Stimulated activated naive CD8-positive, alpha-beta T cell treated with anti-CD3 and anti-CD28 coated beads, Interleukin-15, amount 100 ng/mL, for 72 hours (primary cell): ENCODE data around the gene DCHS1.

Experiments
- ATAC-seq: fragments of 150-1000 bp; cut with Tn5 transposase; 2 replicates; pipeline ENCODE4 v1.10.0; 2021; ENCODE audit warnings: mild to moderate bottlenecking, moderate library complexity
- DNase-seq, 2 donors: peaks; one replicate each; pipeline ENCODE4 v3.0.0; 2021 to 2022
- H3K27ac Mint-ChIP-seq, 2 donors: one replicate each; pipeline ENCODE4 v1.8.0; 2022; ENCODE audit warnings: mild to moderate bottlenecking in 2 of 2, mixed read lengths in 2 of 2, moderate library complexity in 2 of 2
- H3K27me3 Mint-ChIP-seq: one replicate; pipeline ENCODE4 v1.8.0; 2022; ENCODE audit warnings: mixed read lengths
- H3K4me1 Mint-ChIP-seq: one replicate; pipeline ENCODE4 v1.8.0; 2022; ENCODE audit warnings: mild to moderate bottlenecking, mixed read lengths
- H3K4me3 Mint-ChIP-seq, 2 donors: one replicate each; pipeline ENCODE4 v1.8.0; 2022; ENCODE audit warnings: mild to moderate bottlenecking in 2 of 2, mixed read lengths in 2 of 2, moderate library complexity in 1 of 2
- H3K9me3 Mint-ChIP-seq, 2 donors: one replicate each; pipeline ENCODE4 v1.8.0; 2022; ENCODE audit warnings: mixed read lengths in 2 of 2

Gene DCHS1

DNA sequence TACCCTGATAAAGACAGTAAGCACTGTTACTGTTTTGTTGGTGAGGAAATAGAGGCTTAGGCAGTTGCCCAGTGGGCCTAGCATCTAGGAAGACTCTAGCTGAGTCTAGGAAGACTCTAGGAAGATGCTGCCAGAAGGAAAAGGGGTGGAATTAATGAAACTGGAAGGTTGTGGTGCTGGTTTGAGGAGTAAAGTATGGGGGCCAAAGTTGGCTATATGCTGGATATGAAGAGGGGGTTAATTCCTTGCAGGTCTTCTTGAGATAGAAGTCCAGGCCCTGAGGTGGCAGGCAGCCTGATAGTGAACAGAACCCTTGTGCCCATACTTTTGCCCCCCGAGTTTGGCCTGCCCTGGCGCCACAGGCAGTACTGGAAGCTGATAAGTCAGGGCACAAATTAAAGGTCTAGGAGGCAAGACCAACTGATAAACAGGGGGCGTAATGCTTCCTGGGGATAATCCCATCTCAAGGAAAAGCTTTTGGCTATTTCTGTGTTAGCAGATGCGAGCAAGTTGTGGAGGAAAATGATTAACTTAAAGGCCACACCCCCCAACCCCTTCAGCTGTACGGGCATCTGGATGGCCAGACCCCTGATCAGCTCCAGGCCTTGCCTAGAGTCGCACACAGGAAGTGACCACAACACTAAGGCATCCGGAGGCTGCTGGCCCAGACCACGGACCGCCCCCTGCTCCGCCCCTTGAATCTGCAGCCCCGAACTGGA lies 49.0 kb downstream of the DCHS1 start:
- DNase-seq, result peak; percentile 40 to 77
- peak overlapping the region; percentile 89 to 94 for H3K27ac Mint-ChIP-seq
- H3K9me3 Mint-ChIP-seq, result no peaks in the 10 kb centered on the region
- peak; percentile 45 for ATAC-seq
- H3K27me3 Mint-ChIP-seq, result no peaks in the 10 kb centered on the region
- H3K4me1 Mint-ChIP-seq, result peaks cover 40% of the 10 kb centered on the region
- no peak overlapping the region for H3K4me3 Mint-ChIP-seq

DNA sequence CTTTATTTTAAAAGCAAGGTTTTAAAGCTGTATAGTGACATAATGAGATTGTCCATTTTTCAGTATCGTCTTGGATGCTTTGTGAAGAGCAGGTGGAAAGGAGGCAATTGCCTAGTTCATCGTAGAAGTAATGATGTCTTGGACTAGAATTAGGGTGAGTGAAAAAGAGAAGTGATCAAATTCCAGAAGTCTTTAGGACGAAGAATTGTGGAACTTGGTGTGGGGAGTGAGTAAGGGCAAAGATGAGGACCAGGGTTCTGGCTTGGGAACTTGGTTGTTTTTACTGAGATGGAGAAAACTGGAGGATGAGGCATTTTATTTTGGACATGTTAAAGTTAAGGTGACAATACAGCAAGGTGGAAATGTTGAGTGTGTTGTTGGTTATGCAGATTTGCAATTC lies 50.8 kb downstream of the DCHS1 start:
- H3K27ac Mint-ChIP-seq, result no peak overlapping the region
- H3K9me3 Mint-ChIP-seq, result no peaks in the 10 kb centered on the region
- no peaks in the 10 kb centered on the region for H3K27me3 Mint-ChIP-seq
- ATAC-seq, result no peak
- peaks cover 24% of the 10 kb centered on the region for H3K4me1 Mint-ChIP-seq
- DNase-seq, result no peak
- H3K4me3 Mint-ChIP-seq, result no peak overlapping the region

DNA sequence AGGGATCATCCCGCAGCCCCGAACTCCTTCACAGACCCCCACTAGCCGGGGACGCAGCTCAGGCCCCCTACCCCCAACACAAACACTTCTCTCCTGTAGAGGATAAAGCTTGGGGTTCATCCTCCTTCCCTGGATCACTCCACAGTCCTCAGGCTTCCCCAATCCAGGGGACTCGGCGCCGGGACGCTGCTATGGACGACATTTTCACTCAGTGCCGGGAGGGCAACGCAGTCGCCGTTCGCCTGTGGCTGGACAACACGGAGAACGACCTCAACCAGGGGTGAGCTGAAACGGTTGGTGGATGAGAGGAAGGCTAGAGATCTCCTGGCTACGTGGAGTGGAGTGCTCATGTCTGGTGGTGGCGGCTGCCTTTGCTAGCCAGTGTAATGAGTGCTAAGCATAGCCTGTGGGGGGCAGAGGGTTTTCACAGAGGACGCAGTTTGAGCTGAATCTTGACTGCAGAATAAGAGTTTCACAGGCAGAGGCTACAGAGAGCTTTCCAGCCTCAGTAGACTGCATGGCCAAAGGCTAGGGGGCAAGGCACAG lies 51.5 kb downstream of the DCHS1 start:
- ATAC-seq (peak; percentile 76), DNase-seq (peak; percentile 54 to 69)
- H3K27ac Mint-ChIP-seq, result no peak overlapping the region
- H3K9me3 Mint-ChIP-seq, result no peaks in the 10 kb centered on the region
- peaks cover 23% of the 10 kb centered on the region for H3K4me1 Mint-ChIP-seq
- no peaks in the 10 kb centered on the region for H3K27me3 Mint-ChIP-seq
- no peak overlapping the region for H3K4me3 Mint-ChIP-seq

DNA sequence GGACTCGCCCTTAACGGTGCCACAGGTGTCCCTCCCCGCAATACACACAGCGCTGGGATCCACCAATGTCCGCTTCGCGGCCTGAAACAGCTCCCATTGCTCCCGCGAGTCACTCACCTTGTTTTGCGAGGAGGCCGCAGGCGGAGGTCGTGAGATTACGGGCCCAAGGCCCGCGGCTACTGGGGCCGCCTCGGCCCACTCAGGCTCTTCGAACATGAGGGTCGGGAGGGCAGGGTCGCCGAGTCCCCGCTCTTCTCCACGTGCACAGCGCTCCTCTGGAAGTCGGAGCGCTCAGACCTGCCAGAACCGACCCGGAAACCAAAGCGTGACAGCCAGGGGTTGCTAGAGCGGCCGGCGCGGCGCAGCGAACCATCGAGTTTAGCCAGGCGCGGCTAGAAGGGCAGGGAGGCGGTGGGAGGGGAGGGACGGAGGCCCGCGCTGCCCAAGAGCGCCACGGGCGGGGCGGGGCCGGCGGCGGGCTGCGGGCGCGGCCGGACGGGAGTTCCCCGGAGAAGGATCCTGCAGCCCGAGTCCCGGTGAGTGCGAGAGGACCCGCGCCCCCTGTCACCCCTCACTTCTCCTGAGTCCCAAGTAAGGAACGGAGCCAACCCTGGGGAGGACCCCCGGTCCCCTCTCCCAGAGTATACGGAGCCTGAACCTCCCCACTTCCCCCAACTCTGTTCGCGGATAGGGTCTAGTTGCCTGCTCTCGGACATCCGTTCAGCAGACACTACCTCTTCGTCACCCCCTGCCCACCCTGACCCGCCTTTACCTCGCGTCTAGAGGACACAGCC lies 52.1 kb downstream of the DCHS1 start, which contains the start of the genes ILK and RRP8:
Gene ILK (plus strand): TSS at position 488 of the 794 bp plus-strand sequence. CDS start 498 bp downstream, outside the sequence.
Gene RRP8 (minus strand): TSS at position 330 of the 794 bp plus-strand sequence. CDS start 114 bp downstream, at position 216.
- peak; percentile 84 to 90 for DNase-seq

GRCh38 chr11:6602096-6602940 lies 53.3 kb downstream of the DCHS1 start:
- H3K4me3 Mint-ChIP-seq, result no peak overlapping the region
- H3K9me3 Mint-ChIP-seq, result no peaks in the 10 kb centered on the region
- DNase-seq, result no peak
- H3K4me1 Mint-ChIP-seq, result peaks cover 14% of the 10 kb centered on the region
- no peak overlapping the region for H3K27ac Mint-ChIP-seq
- no peaks in the 10 kb centered on the region for H3K27me3 Mint-ChIP-seq
- ATAC-seq, result no peak

More for the DNA sequence above, 52.1 kb downstream of the DCHS1 start, which contains the start of the genes ILK and RRP8:
- Mint-ChIP-seq H3K27ac (no peak within 1 kb of the TSS), H3K4me1 (peaks cover 23% of the 10 kb centered on the region), H3K27me3 (no peaks in the 10 kb centered on the region), H3K4me3 (no peak within 1 kb of the TSS), H3K9me3 (no peaks in the 10 kb centered on the region)
- ATAC-seq, result peak; percentile 85

GRCh38 chr11:6601041-6601461 lies 54.6 kb downstream of the DCHS1 start:
- H3K4me1 Mint-ChIP-seq, result peaks cover 15% of the 10 kb centered on the region
- peak overlapping the region in 1 of 2 donors; percentile 72 for H3K27ac Mint-ChIP-seq
- H3K4me3 Mint-ChIP-seq, result no peak overlapping the region
- H3K27me3 Mint-ChIP-seq, result no peaks in the 10 kb centered on the region
- no peak for ATAC-seq
- no peak for DNase-seq
- no peaks in the 10 kb centered on the region for H3K9me3 Mint-ChIP-seq

DNA sequence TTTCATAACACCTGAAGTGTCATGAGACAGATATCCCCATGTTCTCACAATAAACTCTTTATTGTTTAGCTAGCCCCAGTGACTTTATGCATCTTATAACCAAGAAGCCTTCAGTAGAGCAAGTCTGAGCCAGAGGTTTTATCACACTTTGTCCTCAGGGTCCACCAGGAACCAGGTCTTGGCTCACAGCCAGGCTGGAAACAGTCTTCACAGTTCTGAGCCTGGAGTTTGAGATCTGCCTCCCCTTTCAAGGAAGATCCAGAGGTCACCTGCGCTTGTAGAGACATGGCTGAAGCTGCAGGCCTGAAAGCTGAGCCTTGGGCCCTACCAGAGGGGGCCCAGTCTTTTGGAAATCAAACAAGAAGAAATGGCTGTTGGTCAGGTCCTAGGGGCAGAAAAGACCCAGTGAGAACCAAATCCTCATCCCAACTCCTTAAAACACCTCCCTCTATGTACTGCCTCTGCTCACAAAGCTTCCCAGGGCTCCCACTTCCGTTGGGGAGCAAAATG lies 55.7 kb downstream of the DCHS1 start:
- H3K4me3 Mint-ChIP-seq, result no peak overlapping the region
- no peak for DNase-seq
- H3K27me3 Mint-ChIP-seq, result no peaks in the 10 kb centered on the region
- no peak for ATAC-seq
- peaks cover 18% of the 10 kb centered on the region for H3K4me1 Mint-ChIP-seq
- no peaks in the 10 kb centered on the region for H3K9me3 Mint-ChIP-seq
- peak overlapping the region in 1 of 2 donors; percentile 17 for H3K27ac Mint-ChIP-seq

GRCh38 chr11:6599449-6599848 lies 56.2 kb downstream of the DCHS1 start:
- H3K27ac Mint-ChIP-seq, result peak overlapping the region in 1 of 2 donors; percentile 17
- no peak for ATAC-seq
- H3K4me1 Mint-ChIP-seq, result peaks cover 21% of the 10 kb centered on the region
- no peaks in the 10 kb centered on the region for H3K9me3 Mint-ChIP-seq
- no peak overlapping the region for H3K4me3 Mint-ChIP-seq
- no peaks in the 10 kb centered on the region for H3K27me3 Mint-ChIP-seq
- DNase-seq, result no peak

- no peak overlapping the region for H3K4me3 Mint-ChIP-seq
- H3K27ac Mint-ChIP-seq, result no peak overlapping the region
- ATAC-seq (no peak), DNase-seq (no peak)
- no peaks in the 10 kb centered on the region for H3K27me3 Mint-ChIP-seq
- H3K9me3 Mint-ChIP-seq, result no peaks in the 10 kb centered on the region
- peaks cover 30% of the 10 kb centered on the region for H3K4me1 Mint-ChIP-seq
Measured at GRCh38 chr11:6598555-6598954, 57.1 kb downstream of the DCHS1 start.

DNA sequence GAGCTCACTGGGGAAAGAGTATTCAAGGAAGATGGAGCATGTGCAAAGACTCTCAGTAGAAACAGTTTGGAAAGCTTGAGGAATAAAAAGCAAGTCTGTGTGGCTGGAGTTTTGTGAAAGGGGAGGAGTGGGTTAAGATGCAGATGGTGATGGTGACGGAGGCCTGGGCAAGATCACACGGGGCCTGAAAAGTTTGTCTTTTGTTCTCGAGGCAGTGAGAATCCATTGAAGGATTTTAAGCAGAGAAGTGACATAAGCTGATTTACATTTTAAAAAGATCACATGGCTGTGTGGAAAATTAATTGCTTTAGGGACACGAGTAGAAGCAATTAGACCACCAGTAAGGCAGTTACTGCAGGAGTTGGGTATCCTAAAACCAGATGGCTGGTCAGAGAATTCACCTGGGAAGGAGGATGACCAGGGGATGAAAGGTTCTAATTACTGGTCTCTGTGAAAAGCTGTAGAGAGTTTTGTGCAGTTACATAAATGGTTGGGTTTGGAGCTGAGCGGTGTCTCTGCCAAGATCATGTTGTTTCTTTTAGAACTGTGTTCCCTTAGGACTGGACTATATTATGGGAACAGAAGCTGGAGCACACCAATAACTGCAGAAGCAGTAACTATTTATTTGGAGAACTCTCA lies 59.3 kb downstream of the DCHS1 start:
- ATAC-seq (no peak), DNase-seq (no peak)
- Mint-ChIP-seq H3K27me3 (no peaks in the 10 kb centered on the region), H3K27ac (peak overlapping the region; percentile 40 to 62), H3K4me1 (peaks cover 33% of the 10 kb centered on the region), H3K4me3 (no peak overlapping the region), H3K9me3 (no peaks in the 10 kb centered on the region)

GRCh38 chr11:6594142-6594768 lies 61.4 kb downstream of the DCHS1 start:
- H3K27me3 Mint-ChIP-seq, result no peaks in the 10 kb centered on the region
- H3K9me3 Mint-ChIP-seq, result no peaks in the 10 kb centered on the region
- no peak for ATAC-seq
- H3K4me1 Mint-ChIP-seq, result peaks cover 28% of the 10 kb centered on the region
- H3K27ac Mint-ChIP-seq, result peak overlapping the region; percentile 4 to 24
- no peak overlapping the region for H3K4me3 Mint-ChIP-seq
- no peak for DNase-seq

GRCh38 chr11:6588018-6588417 lies 67.6 kb downstream of the DCHS1 start:
- Mint-ChIP-seq H3K4me1 (no peaks in the 10 kb centered on the region), H3K27ac (no peak overlapping the region), H3K9me3 (peaks cover 19% of the 10 kb centered on the region in 2 donors), H3K27me3 (no peaks in the 10 kb centered on the region), H3K4me3 (no peak overlapping the region)
- no peak for ATAC-seq
- DNase-seq, result no peak

DNA sequence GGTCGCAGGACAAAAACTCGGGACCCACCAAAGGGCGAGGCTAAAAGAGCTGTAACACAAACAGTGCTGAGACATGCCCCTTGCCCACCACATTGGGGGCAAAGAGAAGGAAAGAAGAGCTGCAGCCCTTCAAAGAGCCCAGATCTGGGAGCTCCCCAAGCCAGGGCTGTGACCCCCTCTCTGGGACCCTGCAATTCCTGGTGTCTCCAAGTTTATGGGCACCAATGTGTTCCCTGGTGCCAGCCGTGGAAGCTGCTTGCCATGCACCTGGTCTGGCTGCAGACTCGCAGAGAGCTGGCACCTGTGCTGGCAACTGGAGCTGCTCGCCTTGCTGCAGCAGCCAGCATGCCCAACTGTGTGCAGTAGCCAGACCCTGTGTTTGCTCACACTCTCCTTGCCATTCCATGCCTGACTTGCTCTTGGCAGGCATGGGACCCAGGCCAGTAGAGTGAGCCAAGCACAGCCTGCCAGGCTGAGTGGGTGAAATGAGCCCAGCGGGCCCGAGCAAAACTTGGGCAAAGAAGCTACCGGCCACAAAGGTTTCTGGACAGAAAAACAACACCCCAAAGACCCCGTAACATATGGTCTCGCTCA lies 68.2 kb downstream of the DCHS1 start:
- Mint-ChIP-seq H3K9me3 (peaks cover 23% of the 10 kb centered on the region in 2 donors), H3K27me3 (no peaks in the 10 kb centered on the region), H3K4me1 (no peaks in the 10 kb centered on the region), H3K4me3 (no peak overlapping the region), H3K27ac (no peak overlapping the region)
- no peak for DNase-seq
- no peak for ATAC-seq
